ENCODE measurements around the gene SLC8A2.

GRCh38 chr19:47381653-47382279 is 89.9 kb downstream of the SLC8A2 start:
- TF ChIP-seq RAD21 (IDR thresholded peaks at IDR 0.05; ENCODE audit: low read depth) (no peak), CREB1 (IDR thresholded peaks at IDR 0.05; ENCODE audit: low read depth) (no peak), NFIC (IDR thresholded peaks at IDR 0.05) (no peak), TAF1 (IDR thresholded peaks at IDR 0.05; ENCODE audit: low read depth) (no peak), EP300 (IDR thresholded peaks at IDR 0.05; ENCODE audit: borderline replicate concordance) (no peak), ZBTB7A (IDR thresholded peaks at IDR 0.05; ENCODE audit: low read depth) (no peak), CEBPB (IDR thresholded peaks at IDR 0.05) (no peak), MAX (IDR thresholded peaks at IDR 0.05) (no peak), TEAD4 (IDR thresholded peaks at IDR 0.05) (no peak), EGR1 (IDR thresholded peaks at IDR 0.05) (no peak), YY1 (IDR thresholded peaks at IDR 0.05; ENCODE audit: low read depth) (no peak)
- TF ChIP-seq, protein P1, sequence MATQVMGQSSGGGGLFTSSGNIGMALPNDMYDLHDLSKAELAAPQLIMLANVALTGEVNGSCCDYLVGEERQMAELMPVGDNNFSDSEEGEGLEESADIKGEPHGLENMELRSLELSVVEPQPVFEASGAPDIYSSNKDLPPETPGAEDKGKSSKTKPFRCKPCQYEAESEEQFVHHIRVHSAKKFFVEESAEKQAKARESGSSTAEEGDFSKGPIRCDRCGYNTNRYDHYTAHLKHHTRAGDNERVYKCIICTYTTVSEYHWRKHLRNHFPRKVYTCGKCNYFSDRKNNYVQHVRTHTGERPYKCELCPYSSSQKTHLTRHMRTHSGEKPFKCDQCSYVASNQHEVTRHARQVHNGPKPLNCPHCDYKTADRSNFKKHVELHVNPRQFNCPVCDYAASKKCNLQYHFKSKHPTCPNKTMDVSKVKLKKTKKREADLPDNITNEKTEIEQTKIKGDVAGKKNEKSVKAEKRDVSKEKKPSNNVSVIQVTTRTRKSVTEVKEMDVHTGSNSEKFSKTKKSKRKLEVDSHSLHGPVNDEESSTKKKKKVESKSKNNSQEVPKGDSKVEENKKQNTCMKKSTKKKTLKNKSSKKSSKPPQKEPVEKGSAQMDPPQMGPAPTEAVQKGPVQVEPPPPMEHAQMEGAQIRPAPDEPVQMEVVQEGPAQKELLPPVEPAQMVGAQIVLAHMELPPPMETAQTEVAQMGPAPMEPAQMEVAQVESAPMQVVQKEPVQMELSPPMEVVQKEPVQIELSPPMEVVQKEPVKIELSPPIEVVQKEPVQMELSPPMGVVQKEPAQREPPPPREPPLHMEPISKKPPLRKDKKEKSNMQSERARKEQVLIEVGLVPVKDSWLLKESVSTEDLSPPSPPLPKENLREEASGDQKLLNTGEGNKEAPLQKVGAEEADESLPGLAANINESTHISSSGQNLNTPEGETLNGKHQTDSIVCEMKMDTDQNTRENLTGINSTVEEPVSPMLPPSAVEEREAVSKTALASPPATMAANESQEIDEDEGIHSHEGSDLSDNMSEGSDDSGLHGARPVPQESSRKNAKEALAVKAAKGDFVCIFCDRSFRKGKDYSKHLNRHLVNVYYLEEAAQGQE (IDR thresholded peaks at IDR 0.05; ENCODE audit: low read depth), result no peak
- TF ChIP-seq, protein P2, sequence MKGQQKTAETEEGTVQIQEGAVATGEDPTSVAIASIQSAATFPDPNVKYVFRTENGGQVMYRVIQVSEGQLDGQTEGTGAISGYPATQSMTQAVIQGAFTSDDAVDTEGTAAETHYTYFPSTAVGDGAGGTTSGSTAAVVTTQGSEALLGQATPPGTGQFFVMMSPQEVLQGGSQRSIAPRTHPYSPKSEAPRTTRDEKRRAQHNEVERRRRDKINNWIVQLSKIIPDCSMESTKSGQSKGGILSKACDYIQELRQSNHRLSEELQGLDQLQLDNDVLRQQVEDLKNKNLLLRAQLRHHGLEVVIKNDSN (IDR thresholded peaks at IDR 0.05), result no peak

Measured in Ishikawa (cell line).